Measurements from ENCODE around the gene NOXA1.

- TF ChIP-seq POLR2AphosphoS5 (IDR thresholded peaks at IDR 0.05) (no peak), CTCF (IDR thresholded peaks at IDR 0.05) (no peak), POLR2A (IDR thresholded peaks at IDR 0.05) (no peak)
Measured at GRCh38 chr9:137408651-137409405, 14.4 kb upstream of the NOXA1 start.

Data from sigmoid colon (tissue), 4 donors.